SIG-M5 treated with dmso at 0.1 percent for 504 hours (cell line): ENCODE data around the gene ADD1.

Experiments
- DNase-seq: peaks from one replicate; lab custom pipeline; 2025; ENCODE audit not compliant: unreplicated experiment; lab: John Stamatoyannopoulos, UW

The ADD1 gene

GRCh38 chr4:2879026-2879425 lies 35.4 kb downstream of the ADD1 start:
- no peak for DNase-seq

DNA sequence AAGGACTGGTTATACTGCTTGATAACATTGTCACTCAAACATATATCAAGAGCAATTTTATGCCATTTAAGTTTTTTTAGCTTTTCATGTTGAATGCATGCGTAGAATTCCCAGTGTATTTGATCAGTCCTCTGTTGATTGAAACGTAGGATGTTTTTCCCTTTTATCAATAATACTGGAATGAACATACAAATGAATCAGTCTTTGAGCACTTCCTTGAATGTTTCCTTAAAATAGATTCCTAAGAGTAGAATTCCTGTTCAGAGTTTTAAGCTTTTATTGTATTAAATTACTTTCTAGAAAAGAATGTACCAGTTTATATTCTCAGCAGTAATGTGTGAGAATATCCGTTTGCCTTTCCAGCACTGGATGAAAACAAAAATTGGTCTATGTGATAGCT lies 37.8 kb downstream of the ADD1 start:
- DNase-seq, result no peak

DNA sequence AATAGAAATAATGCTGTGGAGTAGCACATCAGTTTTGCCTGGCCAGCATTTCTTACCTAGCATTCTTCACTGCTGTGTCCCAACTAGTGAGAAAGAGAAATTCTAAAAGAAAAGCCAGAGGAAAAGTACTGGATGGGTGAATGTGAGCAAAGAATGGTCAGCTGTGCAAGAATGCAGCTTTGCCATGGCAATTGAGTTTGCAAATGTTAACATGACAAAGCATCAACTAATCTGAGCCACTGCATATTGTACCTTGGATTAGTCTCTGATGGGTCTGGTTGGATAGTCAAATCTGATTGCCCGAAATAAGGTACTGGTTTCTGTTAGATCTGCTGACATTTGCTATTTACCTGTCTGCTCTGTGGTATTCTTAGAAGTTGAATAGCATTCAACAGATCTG lies 38.7 kb downstream of the ADD1 start:
- DNase-seq, result no peak

GRCh38 chr4:2886161-2886560 lies 42.5 kb downstream of the ADD1 start:
- DNase-seq, result no peak

GRCh38 chr4:2886622-2887021 lies 43.0 kb downstream of the ADD1 start:
- DNase-seq, result no peak

- DNase-seq, result no peak
Measured at GRCh38 chr4:2887343-2887742, 43.7 kb downstream of the ADD1 start.

DNA sequence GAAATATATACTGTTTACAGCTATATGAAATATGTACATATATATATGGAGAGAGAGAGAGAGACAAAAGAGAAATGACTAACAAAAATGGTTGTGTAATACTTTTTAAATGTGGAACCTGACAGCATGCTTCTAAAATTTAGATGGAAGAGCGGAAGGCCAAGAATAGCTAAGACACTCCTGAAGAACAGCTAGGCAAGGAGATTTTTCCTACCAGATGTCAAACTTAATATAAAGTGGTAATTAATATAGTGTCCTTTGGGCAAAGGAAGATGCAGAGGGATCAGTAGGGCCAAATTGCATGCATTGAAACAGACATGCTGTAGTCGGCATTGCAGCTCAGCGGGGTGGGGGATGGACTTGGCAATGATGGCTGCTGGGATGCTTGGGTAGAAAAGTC lies 45.2 kb downstream of the ADD1 start:
- no peak for DNase-seq

DNA sequence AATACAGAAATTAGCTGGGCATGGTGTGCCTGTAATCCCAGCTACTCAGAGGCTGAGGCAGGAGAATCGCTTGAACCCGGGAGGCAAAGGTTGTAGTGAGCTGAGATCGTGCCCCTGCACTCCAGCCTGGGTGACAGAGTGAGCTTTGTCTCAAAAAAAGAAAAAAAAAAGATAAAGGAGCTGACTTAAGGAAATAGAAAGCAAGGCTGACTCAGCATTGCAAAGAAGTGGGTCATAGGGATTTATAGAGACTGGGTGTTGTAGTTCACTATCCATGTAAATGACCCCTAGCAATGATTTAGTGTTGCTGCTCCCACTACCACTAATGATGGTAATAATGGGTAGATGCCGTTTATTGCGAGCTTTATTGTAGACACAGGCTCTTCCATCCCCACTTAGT lies 47.6 kb downstream of the ADD1 start:
- DNase-seq, result no peak

DNA sequence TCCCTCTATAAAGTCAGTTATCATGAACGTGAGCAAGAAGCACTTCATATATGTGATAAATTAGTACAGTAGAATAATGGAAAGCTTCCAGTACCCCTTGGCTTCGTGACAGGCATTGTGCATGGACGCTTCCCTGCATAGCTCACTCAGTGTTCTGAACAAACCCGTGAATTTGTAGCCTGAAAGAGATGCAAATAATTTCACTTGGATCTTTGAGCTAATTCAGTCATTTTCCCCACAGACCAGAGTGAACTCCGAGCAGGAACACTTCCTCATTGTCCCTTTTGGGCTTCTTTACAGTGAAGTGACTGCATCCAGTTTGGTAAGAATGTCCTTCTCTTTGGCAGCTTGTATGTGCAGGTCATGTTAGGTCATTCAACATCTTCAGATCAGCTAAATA lies 50.1 kb downstream of the ADD1 start:
- no peak for DNase-seq

DNA sequence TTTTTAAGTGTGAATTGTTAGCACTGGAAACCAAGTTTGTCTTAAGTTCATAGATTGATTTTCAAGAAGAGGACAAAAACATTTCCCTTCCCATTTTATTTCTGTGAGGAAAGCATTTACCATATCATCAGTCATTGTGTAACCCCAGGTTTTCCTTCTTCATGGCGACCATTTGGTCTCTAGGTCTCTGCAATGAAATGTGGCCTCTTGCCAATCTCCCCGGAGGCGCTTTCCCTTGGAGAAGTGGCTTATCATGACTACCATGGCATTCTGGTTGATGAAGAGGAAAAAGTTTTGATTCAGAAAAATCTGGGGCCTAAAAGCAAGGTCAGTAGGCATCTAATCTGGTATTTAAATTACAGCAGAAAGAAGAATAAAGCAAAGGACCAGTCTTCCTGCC lies 54.4 kb downstream of the ADD1 start:
- no peak for DNase-seq

GRCh38 chr4:2900741-2901140 lies 57.1 kb downstream of the ADD1 start:
- no peak for DNase-seq

DNA sequence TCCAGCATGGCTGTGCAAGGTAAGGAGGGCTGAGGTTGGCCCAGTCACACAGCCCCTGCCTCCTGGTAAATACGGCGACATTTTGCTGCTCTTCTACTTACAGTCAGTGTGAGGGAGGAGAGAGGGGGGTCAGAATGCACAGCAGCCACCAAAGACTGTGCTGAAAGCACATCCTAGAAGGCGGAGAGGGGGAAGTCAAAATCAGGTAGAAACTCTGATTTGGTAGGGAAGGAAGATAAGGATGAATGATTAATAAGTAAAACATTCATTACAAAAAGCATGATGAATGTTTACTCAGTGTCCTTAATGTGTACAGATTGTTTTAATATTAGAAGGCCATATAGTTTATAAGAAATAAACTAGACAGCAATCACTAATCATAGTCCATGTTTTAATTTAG lies 57.5 kb downstream of the ADD1 start:
- no peak for DNase-seq

GRCh38 chr4:2902126-2902525 lies 58.5 kb downstream of the ADD1 start:
- DNase-seq, result no peak

DNA sequence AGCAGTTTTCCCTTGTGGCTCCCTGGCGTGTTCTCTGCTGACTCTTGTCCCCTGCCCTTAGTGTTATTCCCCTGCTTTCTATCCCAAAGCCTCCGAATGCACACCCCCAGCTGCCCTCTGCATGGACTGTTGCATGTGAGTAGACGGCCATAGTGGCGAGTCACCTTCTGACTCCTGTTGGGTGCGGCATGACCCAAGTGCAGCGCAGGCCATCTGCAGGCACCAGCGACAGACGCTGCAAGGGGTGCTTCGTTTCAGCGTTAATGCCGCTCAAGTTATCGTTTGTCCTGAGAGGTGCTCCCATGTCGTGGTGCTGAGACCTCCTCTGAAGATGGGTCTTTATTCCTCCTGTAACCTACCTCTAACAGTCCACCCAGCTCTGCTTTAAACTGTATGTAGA lies 61.9 kb downstream of the ADD1 start:
- no peak for DNase-seq

GRCh38 chr4:2906218-2906617 lies 62.6 kb downstream of the ADD1 start:
- DNase-seq, result no peak

DNA sequence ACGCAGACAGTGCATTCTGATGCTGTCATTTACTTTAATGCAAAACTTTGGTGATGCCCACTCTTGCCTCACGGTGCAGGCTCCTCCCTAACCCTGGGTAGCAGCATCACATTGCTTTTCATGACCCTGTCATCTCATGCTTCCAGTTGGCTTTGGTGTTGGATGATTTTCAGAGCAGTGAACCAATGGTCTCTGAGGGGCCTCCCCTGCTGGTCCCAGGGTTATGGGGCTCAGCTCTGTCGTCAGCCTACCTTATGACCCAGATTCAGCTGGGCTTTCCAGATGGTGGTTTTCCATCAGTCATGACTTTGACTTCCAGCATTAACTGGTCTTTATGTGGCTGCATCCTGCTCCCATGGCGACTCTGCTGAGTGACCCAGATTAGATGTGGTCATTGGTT lies 63.6 kb downstream of the ADD1 start:
- no peak for DNase-seq

- peak; percentile 42 for DNase-seq
Measured at GRCh38 chr4:2907706-2908293, 64.2 kb downstream of the ADD1 start.

DNA sequence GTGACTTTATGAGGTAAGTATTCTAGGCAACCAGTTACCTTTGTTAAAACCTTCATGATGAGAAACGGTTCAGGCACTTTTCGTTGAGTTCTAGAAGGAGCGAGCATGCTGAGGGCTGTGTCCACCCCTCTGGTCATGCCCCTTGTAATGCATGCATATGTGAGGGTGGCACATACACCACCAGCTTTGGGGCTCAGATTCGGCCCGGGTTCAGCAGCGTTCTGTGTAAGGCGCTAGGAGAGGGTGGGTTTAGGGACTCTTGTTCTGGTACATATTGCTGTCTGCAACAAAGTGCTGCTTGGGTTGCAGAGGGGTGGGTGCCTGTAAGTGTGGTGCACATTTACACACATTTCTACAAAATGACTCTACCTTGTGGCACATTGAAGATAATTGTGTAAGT lies 65.0 kb downstream of the ADD1 start:
- no peak for DNase-seq

GRCh38 chr4:2909583-2909982 lies 65.9 kb downstream of the ADD1 start:
- DNase-seq, result no peak

- no peak for DNase-seq
Measured at GRCh38 chr4:2910409-2910808, 66.8 kb downstream of the ADD1 start.

DNA sequence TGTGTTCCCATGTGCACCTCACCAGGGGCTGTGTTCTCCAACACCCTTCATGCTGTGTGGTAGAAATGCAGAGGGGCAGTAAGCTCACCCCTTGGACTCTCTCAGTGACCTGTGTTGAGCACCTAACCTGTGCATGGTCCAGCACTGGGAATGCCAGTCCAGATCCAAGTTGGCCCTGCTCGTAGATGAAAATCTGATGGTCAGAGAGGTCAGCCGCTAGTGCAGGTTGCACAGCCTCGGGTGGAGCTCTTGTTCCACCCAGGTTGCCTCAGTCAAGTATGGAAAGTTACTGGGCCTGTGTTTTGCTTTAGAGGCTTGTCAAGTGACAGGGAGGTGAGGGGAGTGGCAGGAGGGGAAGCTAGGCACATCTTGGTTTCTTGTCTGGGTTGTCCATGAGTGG lies 68.2 kb downstream of the ADD1 start:
- DNase-seq, result no peak

GRCh38 chr4:2913168-2913567 lies 69.5 kb downstream of the ADD1 start:
- no peak for DNase-seq

DNA sequence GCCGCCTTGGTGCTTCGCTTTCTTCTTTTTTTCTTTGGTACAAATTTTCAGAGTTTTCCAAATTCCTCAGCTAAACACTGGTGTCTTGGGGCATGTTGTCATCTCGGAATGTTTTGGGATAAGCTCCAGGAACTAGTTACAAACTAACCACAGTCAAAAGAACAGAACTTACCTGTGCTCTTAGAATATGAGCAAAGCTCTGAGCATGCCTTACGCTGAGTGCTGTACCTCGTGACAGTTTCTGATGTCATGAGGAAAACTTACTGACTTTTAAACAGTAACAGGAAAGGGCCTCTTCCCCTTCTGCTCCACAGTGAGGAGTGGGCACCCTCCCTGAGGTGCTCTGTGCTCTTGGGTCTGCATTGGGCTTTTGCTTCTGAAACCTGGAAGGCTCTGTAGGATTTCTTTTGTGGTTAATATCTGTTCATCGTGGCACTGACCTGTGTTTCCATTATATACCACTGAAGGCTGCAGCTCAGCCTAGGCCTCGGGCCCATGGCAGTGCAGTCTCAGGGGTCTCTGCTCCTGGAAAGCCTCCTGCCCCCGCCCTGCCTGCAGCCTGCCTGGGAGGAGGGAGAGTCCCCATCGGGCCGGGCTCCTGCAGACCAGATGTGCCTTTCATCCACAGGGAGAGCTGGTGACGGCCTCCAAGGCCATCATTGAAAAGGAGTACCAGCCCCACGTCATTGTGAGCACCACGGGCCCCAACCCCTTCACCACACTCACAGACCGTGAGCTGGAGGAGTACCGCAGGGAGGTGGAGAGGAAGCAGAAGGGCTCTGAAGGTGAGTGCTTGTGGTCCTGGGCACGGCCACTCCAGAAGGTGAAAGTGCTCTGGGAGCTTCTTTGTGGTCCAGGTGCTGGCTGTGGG lies 70.8 kb downstream of the ADD1 start:
- DNase-seq, result no peak
